ENCODE results near the gene COMMD6. TPM values are rescaled to one million over a fixed set of nuclear protein-coding genes. Genes with fewer than 3 reads are reported as not detected.
A peak's percentile ranks its signal among the peaks of the same experiment; 100 is the strongest.

The COMMD6 gene
- total and polyA plus RNA-seq, 2 of the 13 experiments (the other 11 are each of a cell fraction or from before 2014, with no cell fraction given) = 97.0 to 164 TPM

GRCh38 chr13:75478659-75479058, 59.0 kb downstream of the COMMD6 start (continued):
- TF ChIP-seq ZNF609 (CRISPR knock-in tag; IDR thresholded peaks at IDR 0.05; ENCODE audit: borderline replicate concordance) (peak; percentile 83; the same call in 1 of the 2 replicates), TBX2 (CRISPR knock-in tag; IDR thresholded peaks at IDR 0.05; ENCODE audit: borderline replicate concordance) (peak; percentile 78), FOXK1 (CRISPR knock-in tag; IDR thresholded peaks at IDR 0.05; ENCODE audit: borderline replicate concordance, low read depth) (peak; percentile 24; the same call in 1 of the 2 replicates), IRF2 (CRISPR knock-in tag; IDR thresholded peaks at IDR 0.05) (peak; percentile 36; the same call in 1 of the 2 replicates), LCORL (IDR thresholded peaks at IDR 0.05) (no peak), LCORL (CRISPR knock-in tag; IDR thresholded peaks at IDR 0.05) (0 out of 2 replicates have a peak, but pooled peaks have one; percentile 24), NCOA2 (CRISPR knock-in tag; IDR thresholded peaks at IDR 0.05) (peak; percentile 74), RAD21 (CRISPR knock-in tag; IDR thresholded peaks at IDR 0.05) (no peak), NR2F6 (IDR thresholded peaks at IDR 0.05) (peak; percentile 64), NR2F6 (CRISPR knock-in tag; IDR thresholded peaks at IDR 0.05) (no peak), FOXP1 (IDR thresholded peaks at IDR 0.05) (peak; percentile 36; the same call in 1 of the 2 replicates), FOXP1 (CRISPR knock-in tag; IDR thresholded peaks at IDR 0.05) (peak; percentile 89), FOSL2 (CRISPR knock-in tag; IDR thresholded peaks at IDR 0.05) (peak; percentile 27; the same call in 1 of the 2 replicates), HOMEZ (CRISPR knock-in tag; IDR thresholded peaks at IDR 0.05; ENCODE audit: low read depth) (peak; percentile 22; the same call in 1 of the 2 replicates), ELF3 (CRISPR knock-in tag; IDR thresholded peaks at IDR 0.05) (0 out of 2 replicates have a peak, but pooled peaks have one; percentile 79), TCF7 (IDR thresholded peaks at IDR 0.05; ENCODE audit: low read depth) (peak; percentile 96), SP5 (CRISPR knock-in tag; IDR thresholded peaks at IDR 0.05; ENCODE audit: borderline replicate concordance, low read depth) (peak; percentile 29; the same call in 1 of the 2 replicates), KMT2A (CRISPR knock-in tag; IDR thresholded peaks at IDR 0.05) (0 out of 2 replicates have a peak, but pooled peaks have one; percentile 47), RCOR2 (CRISPR knock-in tag; IDR thresholded peaks at IDR 0.05) (0 out of 2 replicates have a peak, but pooled peaks have one; percentile 54), THRA (CRISPR knock-in tag; IDR thresholded peaks at IDR 0.05; ENCODE audit: borderline replicate concordance) (peak; percentile 41; the same call in 1 of the 2 replicates), TBP (CRISPR knock-in tag; IDR thresholded peaks at IDR 0.05) (no peak), SOX5 (CRISPR knock-in tag; IDR thresholded peaks at IDR 0.05; ENCODE audit: borderline replicate concordance) (peak; percentile 81; the same call in 1 of the 2 replicates)

All from HepG2 (cell line).